ENCODE data around the gene TMEM218.

TMEM218 gene

GRCh38 chr11:125114518-125114917, 3.1 kb upstream of the TMEM218 start:
- no peak for DNase-seq (ENCODE audit: insufficient read length, low spot score)
- no peak for FAIRE-seq
- no peak for TF ChIP-seq POLR2A (IDR thresholded peaks at IDR 0.05; ENCODE audit: low read depth, low read length)

GRCh38 chr11:125112208-125112604, 780 bp upstream of the TMEM218 start:
- no peak for TF ChIP-seq POLR2A (IDR thresholded peaks at IDR 0.05; ENCODE audit: low read depth, low read length)

GRCh38 chr11:125111001-125111342, 454 bp downstream of the TMEM218 start:
- TF ChIP-seq POLR2A (IDR thresholded peaks at IDR 0.05; ENCODE audit: low read depth, low read length): no peak
- DNase-seq (ENCODE audit: insufficient read length, low spot score) (no peak), FAIRE-seq (peak; percentile 23)

More at GRCh38 chr11:125112208-125112604, 780 bp upstream of the TMEM218 start:
- DNase-seq (ENCODE audit: insufficient read length, low spot score): no peak
- no peak for FAIRE-seq

GRCh38 chr11:125110506-125110905, 920 bp downstream of the TMEM218 start:
- FAIRE-seq (no peak), DNase-seq (ENCODE audit: insufficient read length, low spot score) (no peak)
- TF ChIP-seq POLR2A (IDR thresholded peaks at IDR 0.05; ENCODE audit: low read depth, low read length): no peak

- DNase-seq (ENCODE audit: insufficient read length, low spot score) (no peak), FAIRE-seq (no peak)
- TF ChIP-seq POLR2A (IDR thresholded peaks at IDR 0.05; ENCODE audit: low read depth, low read length): no peak
Measured at GRCh38 chr11:125108469-125108868, 3.0 kb downstream of the TMEM218 start.

- TF ChIP-seq POLR2A (IDR thresholded peaks at IDR 0.05; ENCODE audit: low read depth, low read length): no peak
- FAIRE-seq: no peak
Measured at GRCh38 chr11:125105926-125106325, 5.5 kb downstream of the TMEM218 start.

GRCh38 chr11:125102510-125102909, 8.9 kb downstream of the TMEM218 start:
- FAIRE-seq (no peak), DNase-seq (ENCODE audit: insufficient read length, low spot score) (no peak)
- TF ChIP-seq POLR2A (IDR thresholded peaks at IDR 0.05; ENCODE audit: low read depth, low read length): no peak

More at GRCh38 chr11:125105926-125106325, 5.5 kb downstream of the TMEM218 start:
- no peak for DNase-seq (ENCODE audit: insufficient read length, low spot score)

GRCh38 chr11:125102025-125102424, 9.4 kb downstream of the TMEM218 start:
- no peak for FAIRE-seq
- TF ChIP-seq POLR2A (IDR thresholded peaks at IDR 0.05; ENCODE audit: low read depth, low read length): no peak
- no peak for DNase-seq (ENCODE audit: insufficient read length, low spot score)

GRCh38 chr11:125101596-125101995, 9.8 kb downstream of the TMEM218 start:
- FAIRE-seq (no peak), DNase-seq (ENCODE audit: insufficient read length, low spot score) (no peak)
- TF ChIP-seq POLR2A (IDR thresholded peaks at IDR 0.05; ENCODE audit: low read depth, low read length): no peak

GRCh38 chr11:125100136-125100535, 11.3 kb downstream of the TMEM218 start:
- DNase-seq (ENCODE audit: insufficient read length, low spot score): no peak
- TF ChIP-seq POLR2A (IDR thresholded peaks at IDR 0.05; ENCODE audit: low read depth, low read length): no peak
- no peak for FAIRE-seq

- FAIRE-seq (no peak), DNase-seq (ENCODE audit: insufficient read length, low spot score) (no peak)
- TF ChIP-seq POLR2A (IDR thresholded peaks at IDR 0.05; ENCODE audit: low read depth, low read length): no peak
Measured at GRCh38 chr11:125094731-125095130, 16.7 kb downstream of the TMEM218 start.

- no peak for DNase-seq (ENCODE audit: insufficient read length, low spot score)
- TF ChIP-seq POLR2A (IDR thresholded peaks at IDR 0.05; ENCODE audit: low read depth, low read length): no peak
- no peak for FAIRE-seq
Measured at GRCh38 chr11:125093502-125093901, 17.9 kb downstream of the TMEM218 start.

GRCh38 chr11:125092669-125093068, 18.8 kb downstream of the TMEM218 start:
- no peak for DNase-seq (ENCODE audit: insufficient read length, low spot score)
- no peak for TF ChIP-seq POLR2A (IDR thresholded peaks at IDR 0.05; ENCODE audit: low read depth, low read length)
- FAIRE-seq: no peak

GRCh38 chr11:125091877-125092664, 19.4 kb downstream of the TMEM218 start:
- no peak for FAIRE-seq
- no peak for TF ChIP-seq POLR2A (IDR thresholded peaks at IDR 0.05; ENCODE audit: low read depth, low read length)

GRCh38 chr11:125091247-125091876, 20.1 kb downstream of the TMEM218 start:
- TF ChIP-seq POLR2A (IDR thresholded peaks at IDR 0.05; ENCODE audit: low read depth, low read length): no peak
- FAIRE-seq: peak; percentile 27
- DNase-seq (ENCODE audit: insufficient read length, low spot score): peak; percentile 31

More at GRCh38 chr11:125091877-125092664, 19.4 kb downstream of the TMEM218 start:
- no peak for DNase-seq (ENCODE audit: insufficient read length, low spot score)
